Measurements from ENCODE around the gene PLPPR4. TPM values are rescaled to one million over a fixed set of nuclear protein-coding genes. Genes with fewer than 3 reads are reported as not detected.

The PLPPR4 gene
- polyA plus RNA-seq, 1 donor (not counting 4 experiments of a cell fraction or from before 2014, with no cell fraction given), result not detected

DNA sequence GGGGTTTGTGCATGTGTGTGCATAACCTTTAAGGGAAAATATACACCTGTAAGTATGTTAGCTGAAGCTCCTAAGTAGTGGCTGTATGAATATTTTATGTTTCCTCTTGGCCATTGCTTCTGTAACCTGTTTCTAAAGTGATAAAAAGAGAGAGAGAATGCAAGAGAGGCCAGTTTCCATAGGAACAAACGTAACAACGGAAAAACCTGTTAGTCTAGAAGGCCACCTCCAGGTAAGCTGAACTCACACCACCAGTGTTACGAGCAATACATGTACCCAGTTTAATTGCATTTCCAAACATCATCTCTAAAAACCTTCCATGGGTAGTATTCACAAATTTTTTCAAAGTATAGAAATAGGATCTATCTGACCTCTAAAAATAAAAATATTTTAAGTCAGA is 63.1 kb downstream of the PLPPR4 start:
- Histone ChIP-seq H3K9me3 (ENCODE audit: control insufficient read depth, low read depth, low read length) (no peaks in the 10 kb centered on the region), H3K27me3 (ENCODE audit: control insufficient read depth, extremely low read depth, insufficient read depth, low read length) (peaks cover 2% of the 10 kb centered on the region), H3K4me2 (ENCODE audit: control insufficient read depth, extremely low read depth, insufficient read depth, low read depth, low read length) (no peak overlapping the region), H3K79me2 (ENCODE audit: control insufficient read depth, insufficient read depth, low read length) (no peaks in the 10 kb centered on the region), H3K27ac (ENCODE audit: control insufficient read depth, insufficient read depth, low read length) (no peak overlapping the region), H3K9ac (ENCODE audit: control insufficient read depth, extremely low read depth, insufficient read depth, low read length) (no peak overlapping the region), H4K20me1 (ENCODE audit: control insufficient read depth, extremely low read depth, insufficient read depth, low read length) (no peaks in the 10 kb centered on the region), H3K36me3 (ENCODE audit: control insufficient read depth in 2 of 2, extremely low read depth in 1 of 2, insufficient read depth in 2 of 2, low read length in 2 of 2) (no peaks in the 10 kb centered on the region), H3K4me3 (ENCODE audit: control insufficient read depth in 2 of 3, extremely low read depth in 1 of 3, insufficient read depth in 2 of 3, low read depth in 1 of 3, low read length in 3 of 3) (no peak overlapping the region), H3K4me1 (ENCODE audit: control insufficient read depth, extremely low read depth, insufficient read depth, low read length) (no peaks in the 10 kb centered on the region), H3K9me1 (ENCODE audit: control insufficient read depth, extremely low read depth, insufficient read depth, low read length) (no peaks in the 10 kb centered on the region), H2AFZ (ENCODE audit: control insufficient read depth, low read length) (no peak overlapping the region)
- DNase-seq (ENCODE audit: low read depth, low spot score) (no peak), FAIRE-seq (no peak)
- dilution Hi-C loops (cut with MboI; ENCODE audit: extremely low pct_ligation_motif_present, low sequenced_read_pairs), result no loop called here
- TF ChIP-seq, protein P1, sequence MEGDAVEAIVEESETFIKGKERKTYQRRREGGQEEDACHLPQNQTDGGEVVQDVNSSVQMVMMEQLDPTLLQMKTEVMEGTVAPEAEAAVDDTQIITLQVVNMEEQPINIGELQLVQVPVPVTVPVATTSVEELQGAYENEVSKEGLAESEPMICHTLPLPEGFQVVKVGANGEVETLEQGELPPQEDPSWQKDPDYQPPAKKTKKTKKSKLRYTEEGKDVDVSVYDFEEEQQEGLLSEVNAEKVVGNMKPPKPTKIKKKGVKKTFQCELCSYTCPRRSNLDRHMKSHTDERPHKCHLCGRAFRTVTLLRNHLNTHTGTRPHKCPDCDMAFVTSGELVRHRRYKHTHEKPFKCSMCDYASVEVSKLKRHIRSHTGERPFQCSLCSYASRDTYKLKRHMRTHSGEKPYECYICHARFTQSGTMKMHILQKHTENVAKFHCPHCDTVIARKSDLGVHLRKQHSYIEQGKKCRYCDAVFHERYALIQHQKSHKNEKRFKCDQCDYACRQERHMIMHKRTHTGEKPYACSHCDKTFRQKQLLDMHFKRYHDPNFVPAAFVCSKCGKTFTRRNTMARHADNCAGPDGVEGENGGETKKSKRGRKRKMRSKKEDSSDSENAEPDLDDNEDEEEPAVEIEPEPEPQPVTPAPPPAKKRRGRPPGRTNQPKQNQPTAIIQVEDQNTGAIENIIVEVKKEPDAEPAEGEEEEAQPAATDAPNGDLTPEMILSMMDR (optimal IDR thresholded peaks at IDR 0.05 in 1 of 3, IDR thresholded peaks at IDR 0.05 in 1 of 3, conservative IDR thresholded peaks at IDR 0.05 in 1 of 3; ENCODE audit: extremely low read depth in 1 of 3, insufficient read depth in 2 of 3, low read length in 3 of 3), result no peak
- TF ChIP-seq EZH2 (IDR thresholded peaks at IDR 0.05; ENCODE audit: low read length), result no peak

DNA sequence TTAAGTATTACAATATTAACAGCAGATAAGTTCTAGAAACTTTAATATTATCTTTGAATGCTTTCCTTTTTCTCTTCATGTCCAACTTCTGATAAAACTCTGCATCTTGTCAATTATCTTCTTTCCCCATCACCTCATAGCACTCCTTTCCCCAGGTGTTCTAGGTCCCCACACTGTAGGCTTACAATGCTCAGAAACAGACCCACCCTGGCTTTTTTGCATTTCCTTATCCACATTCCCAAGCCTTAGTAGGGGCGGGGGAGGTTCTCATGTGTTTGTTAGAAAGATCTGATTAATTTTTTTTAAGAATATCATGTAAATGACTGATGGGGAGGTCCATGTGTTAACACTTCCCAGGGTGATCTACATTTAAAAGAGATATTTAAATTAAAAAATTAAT is 63.9 kb downstream of the PLPPR4 start:
- Histone ChIP-seq H4K20me1 (ENCODE audit: control insufficient read depth, extremely low read depth, insufficient read depth, low read length) (no peaks in the 10 kb centered on the region), H3K79me2 (ENCODE audit: control insufficient read depth, insufficient read depth, low read length) (no peaks in the 10 kb centered on the region), H3K36me3 (ENCODE audit: control insufficient read depth in 2 of 2, extremely low read depth in 1 of 2, insufficient read depth in 2 of 2, low read length in 2 of 2) (no peaks in the 10 kb centered on the region), H2AFZ (ENCODE audit: control insufficient read depth, low read length) (no peak overlapping the region), H3K9me3 (ENCODE audit: control insufficient read depth, low read depth, low read length) (no peaks in the 10 kb centered on the region), H3K4me2 (ENCODE audit: control insufficient read depth, extremely low read depth, insufficient read depth, low read depth, low read length) (no peak overlapping the region), H3K4me1 (ENCODE audit: control insufficient read depth, extremely low read depth, insufficient read depth, low read length) (no peaks in the 10 kb centered on the region), H3K27me3 (ENCODE audit: control insufficient read depth, extremely low read depth, insufficient read depth, low read length) (peaks cover 2% of the 10 kb centered on the region), H3K9ac (ENCODE audit: control insufficient read depth, extremely low read depth, insufficient read depth, low read length) (no peak overlapping the region), H3K27ac (ENCODE audit: control insufficient read depth, insufficient read depth, low read length) (no peak overlapping the region), H3K9me1 (ENCODE audit: control insufficient read depth, extremely low read depth, insufficient read depth, low read length) (no peaks in the 10 kb centered on the region), H3K4me3 (ENCODE audit: control insufficient read depth in 2 of 3, extremely low read depth in 1 of 3, insufficient read depth in 2 of 3, low read depth in 1 of 3, low read length in 3 of 3) (no peak overlapping the region)
- TF ChIP-seq EZH2 (IDR thresholded peaks at IDR 0.05; ENCODE audit: low read length), result no peak
- TF ChIP-seq, protein P1 (optimal IDR thresholded peaks at IDR 0.05 in 1 of 3, IDR thresholded peaks at IDR 0.05 in 1 of 3, conservative IDR thresholded peaks at IDR 0.05 in 1 of 3; ENCODE audit: extremely low read depth in 1 of 3, insufficient read depth in 2 of 3, low read length in 3 of 3), result no peak
- dilution Hi-C loops (cut with MboI; ENCODE audit: extremely low pct_ligation_motif_present, low sequenced_read_pairs), result no loop called here
- DNase-seq (ENCODE audit: low read depth, low spot score) (no peak), FAIRE-seq (no peak)

All from keratinocyte (primary cell).